Stomach smooth muscle (tissue), 2 donors: ENCODE data around the gene CLEC2D.
"Not testable (repeated sequence)": the region's sequence is repeated elsewhere in the genome, so short reads cannot be mapped to it uniquely, and the experiment has no call there.

ENCODE experiments used
- H3K27ac ChIP-seq: one replicate; pipeline ENCODE4 v1.7.0; 2013; ENCODE audit warnings: mild to moderate bottlenecking, low read length, inconsistent platforms
- H3K27me3 ChIP-seq, 2 donors: one replicate each; pipeline ENCODE4 v1.7.0; 2013; ENCODE audit warnings: low read length in 2 of 2; ENCODE audit not compliant: insufficient read depth in 2 of 2, control insufficient read depth in 1 of 2
- H3K36me3 ChIP-seq, 2 donors: one replicate each; pipeline ENCODE4 v1.7.0; 2013; ENCODE audit warnings: low read length in 2 of 2; ENCODE audit not compliant: control insufficient read depth in 2 of 2, insufficient read depth in 2 of 2
- H3K4me1 ChIP-seq: one replicate; pipeline ENCODE4 v1.7.0; 2013; ENCODE audit warnings: low read length; ENCODE audit not compliant: control insufficient read depth, insufficient read depth
- H3K4me3 ChIP-seq, 2 donors: one replicate each; pipeline ENCODE4 v1.7.0; 2013; ENCODE audit warnings: low read length in 2 of 2
- H3K9ac ChIP-seq, 2 donors: one replicate each; pipeline ENCODE4 v1.7.0; 2013; ENCODE audit warnings: low read length in 2 of 2, mild to moderate bottlenecking in 1 of 2
- H3K9me3 ChIP-seq, 2 donors: one replicate each; pipeline ENCODE4 v1.7.0; 2013; ENCODE audit warnings: low read length in 2 of 2; ENCODE audit not compliant: control insufficient read depth in 2 of 2
- donor health status: healthy.
- donor health status: Pancreatic carcinoma.

Gene CLEC2D

DNA sequence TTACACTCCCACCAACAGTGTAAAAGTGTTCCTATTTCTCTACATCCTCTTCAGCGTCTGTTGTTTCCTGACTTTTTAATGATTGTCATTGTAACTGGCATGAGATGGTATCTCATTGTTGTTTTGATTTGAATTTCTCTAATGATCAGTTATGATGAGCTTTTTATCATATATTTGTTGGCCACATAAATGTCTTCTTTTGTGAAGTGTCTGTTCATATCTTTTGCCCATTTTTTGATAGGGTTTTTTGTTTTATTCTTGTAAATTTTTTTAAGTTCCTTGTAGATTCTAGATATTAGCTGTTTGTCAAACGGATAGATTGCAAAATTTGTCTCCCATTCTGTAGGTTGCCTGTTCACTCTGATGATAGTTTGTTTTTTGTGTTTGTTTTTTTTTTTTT, 13.4 kb downstream of the CLEC2D start:
- not testable (repeated sequence) for H3K27me3 ChIP-seq, H3K4me3 ChIP-seq, H3K9me3 ChIP-seq, H3K36me3 ChIP-seq, H3K9ac ChIP-seq, H3K27ac ChIP-seq, H3K4me1 ChIP-seq

DNA sequence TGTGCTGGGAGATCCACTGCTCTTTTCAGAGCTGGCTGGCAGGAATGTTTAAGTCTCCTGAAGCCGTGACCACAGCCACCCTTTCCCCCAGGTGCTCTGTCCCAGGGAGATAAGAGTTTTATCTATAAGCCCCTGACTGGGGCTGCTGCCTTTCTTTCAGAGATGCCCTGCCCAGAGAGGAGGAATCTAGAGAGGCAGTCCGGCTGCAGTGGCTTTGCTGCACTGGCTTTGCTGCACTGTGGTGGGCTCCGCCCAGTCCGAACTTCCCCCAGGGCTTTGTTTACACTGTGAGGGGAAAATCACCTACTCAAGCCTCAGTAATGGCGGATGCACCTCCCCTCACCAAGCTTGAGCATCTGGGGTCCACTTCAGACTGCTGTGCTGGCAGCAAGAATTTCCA, 15.9 kb downstream of the CLEC2D start:
- not testable (repeated sequence) for H3K4me3 ChIP-seq, H3K9ac ChIP-seq, H3K36me3 ChIP-seq, H3K27ac ChIP-seq, H3K27me3 ChIP-seq, H3K4me1 ChIP-seq, H3K9me3 ChIP-seq

DNA sequence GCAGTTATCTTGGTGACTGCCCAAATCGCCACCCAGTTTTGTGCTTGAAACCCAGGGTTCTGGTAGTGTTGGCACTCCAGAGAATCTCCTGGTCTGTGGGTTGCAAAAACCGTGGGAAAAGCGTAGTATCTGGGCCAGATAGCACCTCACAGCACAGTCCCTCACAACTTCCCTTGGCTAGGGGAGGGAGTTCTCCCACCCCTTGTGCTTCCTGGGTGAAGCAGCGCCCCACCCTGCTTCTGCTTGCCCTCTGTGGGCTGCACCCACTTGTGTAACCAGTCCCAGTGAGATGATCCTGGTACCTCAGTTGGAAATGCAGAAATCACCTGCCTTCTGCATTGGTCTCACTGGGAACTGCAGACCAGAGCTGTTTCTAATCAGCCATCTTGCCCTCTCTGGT, 16.4 kb downstream of the CLEC2D start:
- Histone ChIP-seq H3K27me3 (no peaks in the 10 kb centered on the region), H3K9ac (no peak overlapping the region), H3K36me3 (peaks cover 0 to 8% of the 10 kb centered on the region in 2 donors), H3K27ac (no peak overlapping the region), H3K9me3 (peaks cover 0 to 6% of the 10 kb centered on the region in 2 donors), H3K4me1 (no peaks in the 10 kb centered on the region), H3K4me3 (no peak overlapping the region)

- H3K27me3 ChIP-seq = no peaks in the 10 kb centered on the region
- no peaks in the 10 kb centered on the region for H3K4me1 ChIP-seq
- H3K4me3 ChIP-seq = no peak overlapping the region
- H3K9ac ChIP-seq = no peak overlapping the region
- peaks cover 0 to 6% of the 10 kb centered on the region in 2 donors for H3K9me3 ChIP-seq
- peaks cover 0 to 7% of the 10 kb centered on the region in 2 donors for H3K36me3 ChIP-seq
- H3K27ac ChIP-seq = no peak overlapping the region
Measured at GRCh38 chr12:9687228-9687627, 17.7 kb downstream of the CLEC2D start.

DNA sequence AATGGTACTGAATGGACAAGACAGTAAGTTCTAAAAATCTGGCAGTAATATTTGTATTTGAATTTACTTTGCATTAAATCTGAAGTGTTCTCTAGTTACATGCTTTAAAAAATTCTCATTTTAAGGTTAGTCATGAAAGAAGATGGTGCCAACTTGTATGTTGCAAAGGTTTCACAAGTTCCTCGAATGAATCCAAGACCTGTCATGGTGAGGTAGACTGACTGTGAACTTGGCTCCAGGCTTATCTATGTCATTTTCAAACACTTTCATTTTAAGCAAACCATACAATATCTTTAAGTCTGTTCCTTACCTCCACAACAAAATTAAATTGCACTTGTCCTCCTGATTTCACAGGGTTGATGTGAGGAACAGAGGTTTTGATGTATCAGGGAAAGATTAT, 23.4 kb downstream of the CLEC2D start:
- peaks cover 8 to 14% of the 10 kb centered on the region in 2 donors for H3K36me3 ChIP-seq
- H3K4me3 ChIP-seq = no peak overlapping the region
- H3K9me3 ChIP-seq = no peaks in the 10 kb centered on the region
- no peak overlapping the region for H3K27ac ChIP-seq
- no peaks in the 10 kb centered on the region for H3K4me1 ChIP-seq
- no peaks in the 10 kb centered on the region for H3K27me3 ChIP-seq
- H3K9ac ChIP-seq = no peak overlapping the region

GRCh38 chr12:9694241-9694640, 24.7 kb downstream of the CLEC2D start:
- Histone ChIP-seq H3K4me3 (no peak overlapping the region), H3K36me3 (peaks cover 8 to 14% of the 10 kb centered on the region in 2 donors), H3K27me3 (no peaks in the 10 kb centered on the region), H3K27ac (no peak overlapping the region), H3K9me3 (no peaks in the 10 kb centered on the region), H3K4me1 (no peaks in the 10 kb centered on the region), H3K9ac (no peak overlapping the region)

DNA sequence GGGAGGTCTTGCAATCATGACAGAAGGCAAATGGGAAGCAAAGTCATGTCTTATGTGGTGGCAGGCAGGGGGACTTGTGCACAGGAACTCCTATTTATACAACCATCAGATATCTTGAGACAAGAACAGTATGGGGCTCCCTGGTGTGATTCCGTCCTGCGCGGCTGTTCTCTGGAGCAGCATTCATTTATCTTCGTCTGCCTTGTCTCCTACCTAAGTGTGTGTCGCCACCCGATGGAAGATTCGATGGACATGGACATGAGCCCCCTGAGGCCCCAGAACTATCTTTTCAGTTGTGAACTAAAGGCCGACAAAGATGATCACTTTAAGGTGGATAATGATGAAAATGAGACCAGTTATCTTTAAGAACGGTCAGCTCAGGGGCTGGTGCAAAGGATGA, 25.6 kb downstream of the CLEC2D start:
- H3K4me3 ChIP-seq, H3K27ac ChIP-seq, H3K27me3 ChIP-seq, H3K9ac ChIP-seq, H3K9me3 ChIP-seq, H3K4me1 ChIP-seq: not testable (repeated sequence)
- peaks cover 8 to 14% of the 10 kb centered on the region in 2 donors for H3K36me3 ChIP-seq

DNA sequence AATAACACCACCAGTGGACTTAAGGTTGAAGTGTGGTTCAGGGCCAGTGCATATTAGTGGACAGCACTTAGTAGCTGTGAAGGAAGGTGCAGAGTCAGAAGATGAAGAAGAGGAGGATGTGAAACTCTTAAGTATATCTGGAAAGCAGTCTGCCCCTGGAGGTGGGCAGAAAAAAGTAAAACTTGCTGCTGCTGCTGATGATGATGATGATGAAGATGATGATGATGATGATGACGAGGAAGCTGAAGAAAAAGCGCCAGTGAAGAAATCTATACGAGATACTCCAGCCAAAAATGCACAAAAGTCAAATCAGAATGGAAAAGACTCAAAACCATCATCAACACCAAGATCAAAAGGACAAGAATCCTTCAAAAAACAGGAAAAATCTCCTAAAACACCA, 26.1 kb downstream of the CLEC2D start:
- H3K4me1 ChIP-seq, H3K9me3 ChIP-seq, H3K9ac ChIP-seq, H3K4me3 ChIP-seq, H3K27ac ChIP-seq, H3K27me3 ChIP-seq: not testable (repeated sequence)
- peaks cover 8 to 14% of the 10 kb centered on the region in 2 donors for H3K36me3 ChIP-seq

GRCh38 chr12:9697619-9698018, 28.1 kb downstream of the CLEC2D start:
- Histone ChIP-seq H3K27ac (no peak overlapping the region), H3K4me1 (no peaks in the 10 kb centered on the region), H3K9me3 (peaks cover 0 to 7% of the 10 kb centered on the region in 2 donors)

GRCh38 chr12:9698681-9699080, 29.2 kb downstream of the CLEC2D start:
- Histone ChIP-seq H3K4me1 (no peaks in the 10 kb centered on the region), H3K27ac (no peak overlapping the region), H3K9ac (no peak overlapping the region), H3K27me3 (no peaks in the 10 kb centered on the region), H3K4me3 (no peak overlapping the region), H3K9me3 (peaks cover 0 to 7% of the 10 kb centered on the region in 2 donors), H3K36me3 (peaks cover 2 to 10% of the 10 kb centered on the region in 2 donors)

More at GRCh38 chr12:9697619-9698018, 28.1 kb downstream of the CLEC2D start:
- Histone ChIP-seq H3K36me3 (peaks cover 7 to 10% of the 10 kb centered on the region in 2 donors), H3K9ac (no peak overlapping the region), H3K4me3 (no peak overlapping the region), H3K27me3 (no peaks in the 10 kb centered on the region)

- no peak overlapping the region for H3K27ac ChIP-seq
Measured at GRCh38 chr12:9699269-9699897, 29.9 kb downstream of the CLEC2D start.

More at GRCh38 chr12:9699269-9699897, 29.9 kb downstream of the CLEC2D start:
- Histone ChIP-seq H3K4me1 (no peaks in the 10 kb centered on the region), H3K9me3 (peaks cover 0 to 7% of the 10 kb centered on the region in 2 donors), H3K27me3 (no peaks in the 10 kb centered on the region), H3K4me3 (no peak overlapping the region), H3K9ac (no peak overlapping the region), H3K36me3 (peaks cover 2 to 8% of the 10 kb centered on the region in 2 donors)
